ENCODE data around the gene ACTL9.

The ACTL9 gene

GRCh38 chr19:8690753-8691539 lies 7.6 kb downstream of the ACTL9 start:
- in situ Hi-C loops (cut with MboI; ENCODE audit: low pct_unique_long_range_greater_than_20kb, low sequenced_read_pairs): no loop called here
- DNase-seq: no peak

GRCh38 chr19:8688930-8689329 lies 9.7 kb downstream of the ACTL9 start:
- in situ Hi-C loops (cut with MboI; ENCODE audit: low pct_unique_long_range_greater_than_20kb, low sequenced_read_pairs): no loop called here
- DNase-seq: peak; percentile 72

- in situ Hi-C loops (cut with MboI; ENCODE audit: low pct_unique_long_range_greater_than_20kb, low sequenced_read_pairs): no loop called here
- DNase-seq: no peak
Observed at GRCh38 chr19:8686549-8686948, 12.0 kb downstream of the ACTL9 start.

- DNase-seq: peak; percentile 46
- in situ Hi-C loops (cut with MboI; ENCODE audit: low pct_unique_long_range_greater_than_20kb, low sequenced_read_pairs): no loop called here
Observed at GRCh38 chr19:8684001-8684902, 14.3 kb downstream of the ACTL9 start.

DNA sequence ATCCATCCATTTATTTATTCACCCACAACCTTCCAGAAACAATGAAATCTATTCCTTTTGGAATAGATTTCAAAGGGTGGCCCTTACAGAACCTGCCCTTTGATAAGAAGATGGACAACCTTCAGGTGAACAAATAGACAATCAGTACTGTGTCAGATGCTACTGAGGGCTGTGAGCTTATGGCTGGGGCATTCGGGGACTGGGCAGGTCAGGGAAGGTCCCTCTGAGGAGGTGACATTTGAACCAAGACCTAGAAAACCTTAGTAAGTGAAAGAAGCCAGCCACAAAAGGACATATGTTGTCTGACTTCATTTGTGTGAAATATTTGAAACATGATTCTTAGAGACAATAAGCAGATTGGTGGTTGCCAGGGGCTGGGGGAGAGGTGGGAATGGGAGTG lies 15.7 kb downstream of the ACTL9 start:
- in situ Hi-C loops (cut with MboI; ENCODE audit: low pct_unique_long_range_greater_than_20kb, low sequenced_read_pairs): no loop called here
- DNase-seq: no peak

- in situ Hi-C loops (cut with MboI; ENCODE audit: low pct_unique_long_range_greater_than_20kb, low sequenced_read_pairs): no loop called here
- no peak for DNase-seq
Observed at GRCh38 chr19:8682472-8682871, 16.1 kb downstream of the ACTL9 start.

DNA sequence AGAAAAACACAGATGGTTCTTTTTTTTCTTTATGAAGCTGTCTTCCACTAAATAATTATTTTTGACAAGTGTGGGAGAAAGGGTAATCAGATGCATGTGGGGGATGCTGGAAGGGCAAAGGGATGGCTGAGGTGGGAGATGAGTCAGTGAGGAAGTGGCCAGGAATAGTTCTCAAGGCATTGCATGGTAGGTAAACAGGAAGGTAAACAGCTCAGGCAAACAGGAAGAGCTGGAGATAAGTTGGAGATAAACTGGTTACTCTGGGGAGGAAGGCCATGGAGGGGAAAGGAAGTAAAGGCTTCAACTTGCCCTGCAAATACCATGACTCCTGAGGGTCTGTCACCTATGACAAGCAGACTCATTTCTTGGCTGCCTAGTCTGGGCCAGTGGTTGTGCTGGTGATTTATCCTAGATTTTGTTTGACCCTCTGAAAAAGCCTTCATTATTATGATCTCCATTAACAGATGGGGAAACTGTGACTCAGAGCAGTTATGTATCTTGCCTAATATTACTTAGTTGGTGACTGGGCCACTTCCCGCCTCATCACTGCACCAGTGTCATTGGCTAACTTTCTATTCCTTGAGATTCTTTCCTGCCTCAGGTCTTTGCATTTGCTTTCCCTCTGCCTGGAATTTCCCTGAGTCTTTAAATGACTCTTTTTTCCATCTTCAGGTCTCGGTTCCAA lies 17.1 kb downstream of the ACTL9 start:
- DNase-seq: peak; percentile 25
- in situ Hi-C loops (cut with MboI; ENCODE audit: low pct_unique_long_range_greater_than_20kb, low sequenced_read_pairs): no loop called here

DNA sequence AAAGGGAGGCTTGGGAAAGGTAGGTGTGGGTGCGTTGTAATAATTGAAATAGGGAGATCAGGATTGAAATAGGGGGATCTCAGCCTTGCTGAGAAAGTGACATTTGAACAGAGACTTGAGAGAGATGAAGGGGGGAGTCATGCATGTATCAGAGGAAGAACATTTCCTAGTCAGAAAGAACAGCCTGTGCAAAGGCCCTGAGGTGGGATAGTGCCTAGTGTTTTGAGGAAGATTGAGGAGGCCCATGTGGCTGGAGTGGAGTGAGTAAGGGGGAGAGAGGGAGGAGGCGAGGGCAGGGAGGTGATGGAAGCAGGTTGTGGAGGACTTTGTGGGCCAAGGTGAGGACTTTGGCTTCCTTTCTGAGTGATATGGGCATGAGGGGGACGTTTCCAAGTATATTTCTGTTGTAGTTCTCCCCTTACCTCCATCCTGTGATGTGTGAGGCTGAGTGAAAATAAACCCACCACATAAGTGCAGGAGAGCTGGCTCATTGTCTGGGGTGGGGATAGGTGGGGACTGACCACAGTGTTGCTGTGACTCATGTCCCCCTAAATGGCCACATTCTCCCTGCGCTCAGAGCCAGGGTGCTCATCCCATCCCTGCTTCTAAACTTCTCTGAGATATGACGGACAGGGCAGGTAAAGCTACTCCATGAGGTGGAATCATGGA lies 17.8 kb downstream of the ACTL9 start:
- DNase-seq: no peak
- in situ Hi-C loops (cut with MboI; ENCODE audit: low pct_unique_long_range_greater_than_20kb, low sequenced_read_pairs): no loop called here

DNA sequence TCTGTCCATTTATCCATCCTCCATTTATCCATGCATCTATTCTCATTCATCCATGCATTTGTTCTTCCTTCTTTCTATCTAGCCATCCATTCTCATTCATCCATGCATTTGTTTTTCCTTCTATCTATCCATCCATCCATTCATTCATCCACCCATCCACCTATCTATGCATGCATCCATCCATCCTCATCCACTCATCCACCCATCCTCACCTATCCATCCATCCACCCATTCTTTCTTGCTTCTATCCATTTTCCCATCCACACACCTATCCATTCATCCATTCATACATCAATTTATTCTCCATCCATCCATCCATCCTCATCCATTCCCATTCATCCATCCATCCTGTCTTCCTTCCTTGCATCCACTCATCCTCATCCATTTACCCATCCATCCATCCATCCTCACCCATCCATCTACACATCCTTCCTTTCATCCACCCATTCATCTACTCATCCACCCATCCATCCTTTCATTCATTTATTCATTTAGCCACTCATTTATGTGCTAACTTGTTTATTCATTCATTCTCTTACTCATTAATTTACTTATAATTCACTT lies 20.3 kb downstream of the ACTL9 start:
- in situ Hi-C loops (cut with MboI; ENCODE audit: low pct_unique_long_range_greater_than_20kb, low sequenced_read_pairs): no loop called here
- DNase-seq: no peak

DNA sequence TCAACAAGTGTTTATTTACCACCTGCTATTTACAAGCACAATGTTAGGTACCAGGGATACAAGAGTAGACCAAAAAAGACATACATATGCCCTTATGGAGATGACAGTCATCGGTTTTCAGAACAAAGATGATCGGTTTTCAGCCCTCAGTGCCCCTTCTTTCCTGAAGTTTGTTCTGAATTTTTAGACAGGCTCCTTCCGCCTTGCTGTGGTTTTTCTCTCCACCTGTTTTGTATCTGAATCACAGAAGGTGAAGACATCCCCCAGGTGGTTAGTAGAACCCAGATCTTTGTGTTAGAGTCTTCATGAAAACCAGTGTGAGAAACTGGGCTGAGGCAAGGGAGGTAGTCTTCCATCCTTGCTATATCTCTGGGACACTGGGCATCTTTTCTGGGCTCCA lies 23.5 kb downstream of the ACTL9 start:
- no peak for DNase-seq
- in situ Hi-C loops (cut with MboI; ENCODE audit: low pct_unique_long_range_greater_than_20kb, low sequenced_read_pairs): no loop called here

- in situ Hi-C loops (cut with MboI; ENCODE audit: low pct_unique_long_range_greater_than_20kb, low sequenced_read_pairs): no loop called here
- no peak for DNase-seq
Observed at GRCh38 chr19:8673276-8673891, 25.2 kb downstream of the ACTL9 start.

DNA sequence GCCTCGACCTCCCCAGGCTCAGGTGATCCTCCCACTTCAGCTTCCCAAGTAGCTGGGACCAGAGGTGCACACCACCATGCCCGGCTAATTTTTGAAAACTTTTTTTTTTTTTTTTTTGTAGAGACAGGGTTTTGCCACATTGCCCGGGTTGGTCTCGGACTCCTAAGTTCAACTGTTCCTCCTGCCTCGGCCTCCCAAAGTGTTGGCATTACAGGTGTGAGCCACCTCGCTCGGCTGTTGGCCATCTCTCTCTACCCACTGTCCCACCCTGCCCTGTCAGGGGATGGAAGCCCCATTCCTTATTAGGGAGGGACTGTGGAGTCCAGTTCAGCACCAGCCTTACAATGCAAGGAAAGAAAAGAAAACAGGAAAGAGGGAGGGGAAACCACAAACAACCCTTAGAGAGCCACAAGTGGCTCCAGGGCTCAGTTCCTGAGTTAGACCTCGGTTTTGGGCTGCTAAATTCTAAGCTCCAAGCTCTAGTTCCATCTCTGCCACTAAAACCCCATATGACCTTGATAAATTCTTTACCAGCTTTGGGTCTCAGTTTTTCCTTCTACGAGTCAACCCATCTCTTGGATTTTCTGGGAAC lies 31.7 kb downstream of the ACTL9 start:
- peak; percentile 72 for DNase-seq
- in situ Hi-C loops (cut with MboI; ENCODE audit: low pct_unique_long_range_greater_than_20kb, low sequenced_read_pairs): no loop called here

DNA sequence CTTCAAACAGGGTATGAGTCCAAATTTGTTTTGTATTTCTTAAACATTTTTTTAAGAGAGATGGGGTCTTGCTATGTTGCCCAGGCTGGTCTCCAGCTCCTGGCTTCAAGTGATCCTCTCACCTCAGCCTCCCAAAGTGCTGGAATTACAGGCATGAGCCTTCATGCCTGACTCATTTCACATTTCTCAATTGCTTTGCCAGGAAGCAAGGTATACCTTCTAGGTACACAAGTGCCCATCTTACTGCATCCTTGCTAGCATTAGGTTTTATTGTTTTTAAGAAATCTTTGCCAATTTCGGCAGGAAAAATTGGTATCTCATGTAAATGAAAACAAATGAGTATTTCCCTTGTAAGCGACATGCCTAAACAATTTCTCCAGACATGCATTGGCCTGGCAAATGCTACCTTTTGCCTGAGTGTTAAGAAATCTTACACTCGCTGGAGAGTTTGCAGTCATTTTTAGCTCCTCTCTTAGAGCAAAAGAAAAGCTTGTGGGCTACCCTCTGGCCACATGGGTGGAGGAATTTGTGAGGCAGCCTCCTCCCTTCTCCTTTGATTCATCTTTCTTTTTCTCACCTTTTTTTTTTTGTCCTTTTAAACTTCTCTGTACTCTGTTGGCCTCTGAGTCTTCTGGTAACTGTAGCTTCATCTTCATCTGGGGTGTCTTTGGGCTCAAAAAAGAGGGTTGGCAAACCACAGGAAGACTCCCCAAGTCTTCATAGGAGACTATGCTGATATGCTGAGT lies 33.0 kb downstream of the ACTL9 start:
- DNase-seq: no peak
- in situ Hi-C loops (cut with MboI; ENCODE audit: low pct_unique_long_range_greater_than_20kb, low sequenced_read_pairs): no loop called here

- in situ Hi-C loops (cut with MboI; ENCODE audit: low pct_unique_long_range_greater_than_20kb, low sequenced_read_pairs): no loop called here
- DNase-seq: no peak
Observed at GRCh38 chr19:8664671-8665057, 33.9 kb downstream of the ACTL9 start.

DNA sequence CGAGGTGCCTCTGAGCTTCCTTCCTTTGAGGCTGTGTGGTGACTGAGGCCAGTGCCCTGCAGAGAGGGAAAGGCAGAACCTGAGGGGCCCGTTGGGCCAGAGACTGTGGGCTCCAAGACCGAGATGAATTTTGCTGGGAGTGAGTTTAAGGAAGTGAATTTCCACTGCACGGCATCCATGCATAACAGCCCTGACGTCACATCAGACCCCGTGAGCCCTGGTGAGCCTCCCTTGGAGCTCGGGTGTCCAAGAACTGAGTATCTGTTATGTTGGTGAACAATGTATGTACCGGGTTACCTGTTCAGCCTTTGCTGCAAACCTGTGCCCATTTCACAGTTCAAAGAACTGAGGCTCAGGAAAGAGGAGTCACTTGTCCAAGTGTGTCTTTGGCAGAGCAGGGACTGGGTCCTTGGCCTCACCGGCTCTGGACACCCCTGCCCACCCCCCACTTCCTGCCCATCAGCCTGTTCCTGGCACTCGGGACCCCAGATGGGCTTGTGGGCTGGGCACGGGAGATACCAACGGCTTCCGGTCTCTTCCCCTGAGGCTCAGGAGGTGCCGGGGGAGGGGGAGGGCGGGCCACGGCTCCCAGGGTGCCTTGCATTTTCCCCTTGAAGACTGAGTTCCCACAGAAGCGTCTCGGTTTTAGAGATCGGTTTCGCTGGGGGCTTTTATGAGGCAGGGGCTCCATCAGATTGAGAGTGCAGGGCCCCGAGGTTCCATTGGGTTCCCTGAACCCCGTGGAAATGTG lies 34.5 kb downstream of the ACTL9 start:
- in situ Hi-C loops (cut with MboI; ENCODE audit: low pct_unique_long_range_greater_than_20kb, low sequenced_read_pairs): no loop called here
- peak; percentile 61 for DNase-seq

DNA sequence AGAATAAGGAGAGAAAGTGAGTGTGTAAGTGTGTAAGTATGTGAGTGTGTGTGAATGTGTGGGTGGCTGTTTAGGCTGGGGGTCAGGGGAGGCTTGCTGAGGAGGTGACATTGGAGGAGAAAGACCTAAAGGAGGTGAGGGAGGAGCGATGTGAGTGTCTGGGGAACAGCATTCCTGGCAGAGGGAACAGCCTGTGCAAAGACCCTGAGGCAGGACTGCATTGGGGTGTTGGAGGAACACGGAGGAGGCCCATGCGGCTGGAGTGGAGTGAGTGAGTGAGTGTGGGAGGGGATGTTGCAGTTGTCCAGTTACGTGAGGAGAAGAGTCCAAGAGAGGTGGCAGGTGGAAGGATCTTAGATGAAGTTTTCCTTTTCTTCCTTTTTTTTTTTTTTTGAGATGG lies 36.3 kb downstream of the ACTL9 start:
- in situ Hi-C loops (cut with MboI; ENCODE audit: low pct_unique_long_range_greater_than_20kb, low sequenced_read_pairs): no loop called here
- no peak for DNase-seq

- DNase-seq: no peak
- in situ Hi-C loops (cut with MboI; ENCODE audit: low pct_unique_long_range_greater_than_20kb, low sequenced_read_pairs): no loop called here
Observed at GRCh38 chr19:8659905-8660304, 38.7 kb downstream of the ACTL9 start.
